ENCODE data around the gene BCL2L15.

GRCh38 chr1:113886417-113887401 lies 672 bp downstream of the BCL2L15 start:
- TF ChIP-seq CTCF (IDR thresholded peaks at IDR 0.05) (no peak), POLR2A (IDR thresholded peaks at IDR 0.05) (no peak)

Data from uterus (tissue), 2 donors.